HepG2 (cell line): ENCODE measurements around the gene PRICKLE2. TPM values are rescaled to one million over a fixed set of nuclear protein-coding genes. Genes with fewer than 3 reads are reported as not detected.

Experiments used
- ATAC-seq: fragments of 200-7000 bp; cut with Tn5 transposase; 3 replicates; pipeline ENCODE4 v1.9.1; 2020; ENCODE audit warnings: mild to moderate bottlenecking, moderate library complexity
- BruUV-seq: library from RNA; stranded (reverse); fragments of 400-500 nt; replicated peaks from 2 replicates; lab custom pipeline; 2021; lab: Mats Ljungman, UMichigan
- CTCF ChIA-PET: fragments of 300-600 bp; formaldehyde crosslinking; extraction: SDS; loops from one replicate; lab custom pipeline; 2021; ENCODE audit warnings: low total read pairs, inconsistent platforms, low intra/inter-chr PET ratio; lab: Yijun Ruan, JAX
- POLR2A ChIA-PET: fragments of 350-600 bp; sonication (Branson Sonifier 250); formaldehyde crosslinking; loops from one replicate; lab custom pipeline; 2020; ENCODE audit warnings: antibody characterized with exemption, inconsistent platforms; lab: Yijun Ruan, JAX
- DNase-seq: peaks from one replicate; pipeline ENCODE4 v3.0.0-alpha.2; 2015; ENCODE audit warnings: low spot score
- FAIRE-seq: peaks from 3 replicates; lab custom pipeline; 2011; peaks lifted over from hg19 to GRCh38; lab: Jason Lieb, UNC
- H2AFZ ChIP-seq: one replicate; pipeline ENCODE4 v1.6.1; 2011; ENCODE audit warnings: low read length, inconsistent platforms
- H3K27ac ChIP-seq: fragments of 300-600 bp; 3 replicates; pipeline ENCODE4 v1.8.0; 2011; ENCODE audit warnings: mixed run types, mild to moderate bottlenecking, mixed read lengths, low read length, inconsistent platforms; ENCODE audit not compliant: insufficient read depth; ENCODE audit errors: extremely low read length
- H3K27me3 ChIP-seq, 2 experiments: fragments of 200-600 bp in 1 of 2; 2 replicates in 1 of 2; 3 replicates in 1 of 2; pipeline versions ENCODE4 v1.6.0 to v1.8.0; 2011; ENCODE audit warnings: low read length in 2 of 2, mild to moderate bottlenecking in 2 of 2, moderate library complexity in 2 of 2, inconsistent platforms in 1 of 2; ENCODE audit not compliant: insufficient read depth in 2 of 2, control insufficient read depth in 1 of 2
- H3K36me3 ChIP-seq, 2 experiments: fragments of 200-600 bp in 1 of 2; replicated peaks in 1 of 2; 2 replicates in 1 of 2; 3 replicates in 1 of 2; pipeline versions ENCODE4 v1.5.1 to v1.8.0; 2011; ENCODE audit warnings: low read length in 2 of 2, inconsistent platforms in 1 of 2; ENCODE audit not compliant: insufficient read depth in 2 of 2, control insufficient read depth in 1 of 2
- H3K4me1 ChIP-seq: 2 replicates; pipeline ENCODE4 v1.5.1; 2012; ENCODE audit warnings: low read length, inconsistent platforms; ENCODE audit not compliant: insufficient read depth
- H3K4me2 ChIP-seq: 2 replicates; pipeline ENCODE4 v1.6.0; 2011; ENCODE audit warnings: low read depth, low read length, inconsistent platforms
- H3K4me3 ChIP-seq, 3 experiments: fragments of 200-600 bp in 1 of 3; sonication (generic), shearing (Covaris generic) in 1 of 3; replicated peaks in 1 of 3; 2 replicates each; pipeline ENCODE4 v1.5.1; 2011 to 2016; ENCODE audit warnings: low read length in 3 of 3, inconsistent platforms in 2 of 3, low read depth in 2 of 3, mild to moderate bottlenecking in 2 of 3, control low read depth in 1 of 3, mixed read lengths in 1 of 3; ENCODE audit not compliant: insufficient read depth in 1 of 3
- H3K79me2 ChIP-seq: one replicate; pipeline ENCODE4 v1.6.1; 2011; ENCODE audit warnings: low read length, inconsistent platforms; ENCODE audit not compliant: insufficient read depth
- H3K9ac ChIP-seq: 2 replicates; pipeline ENCODE4 v1.6.0; 2011; ENCODE audit warnings: mild to moderate bottlenecking, low read depth, low read length, inconsistent platforms; ENCODE audit not compliant: insufficient read depth
- H3K9me3 ChIP-seq: 2 replicates; pipeline ENCODE4 v1.5.1; 2012; ENCODE audit warnings: mild to moderate bottlenecking, low read length
- H4K20me1 ChIP-seq: 2 replicates; pipeline ENCODE4 v1.6.0; 2011; ENCODE audit warnings: inconsistent platforms, mild to moderate bottlenecking, low read length, moderate library complexity; ENCODE audit not compliant: insufficient read depth
- AGO1 ChIP-seq: fragments of 200-400 bp; formaldehyde crosslinking; IDR thresholded peaks from 2 replicates; pipeline ENCODE4 v1.6.1; 2017; ENCODE audit warnings: mild to moderate bottlenecking, low read depth, low read length, moderate library complexity; ENCODE audit not compliant: poor library complexity, severe bottlenecking
- ATF4 ChIP-seq, 2 experiments: fragments of 450-650 bp in 1 of 2; sonication (generic) in 1 of 2; formaldehyde crosslinking; IDR thresholded peaks; 2 replicates each; pipeline versions ENCODE4 v1.5.0 to v1.8.0; 2020 to 2022; ENCODE audit warnings: mild to moderate bottlenecking in 1 of 2, missing genetic modification reagents in 1 of 2
- CHD4 ChIP-seq: fragments of 200-600 bp; sonication (generic); IDR thresholded peaks from 2 replicates; pipeline ENCODE4 v1.7.0; 2017; ENCODE audit warnings: mild to moderate bottlenecking, low read length, borderline replicate concordance
- FOXJ3 ChIP-seq: sonication (generic); formaldehyde crosslinking; IDR thresholded peaks from 2 replicates; pipeline ENCODE4 v1.4.0; 2020; ENCODE audit warnings: missing genetic modification reagents, mild to moderate bottlenecking, borderline replicate concordance
- NFKBIZ ChIP-seq: IDR thresholded peaks from 2 replicates; pipeline ENCODE4 v1.6.1; 2018; ENCODE audit warnings: missing genetic modification reagents, missing compliant biosample characterization
- NRL ChIP-seq: sonication (generic); formaldehyde crosslinking; IDR thresholded peaks from 2 replicates; pipeline ENCODE4 v1.5.0; 2020; ENCODE audit warnings: missing genetic modification reagents, mild to moderate bottlenecking, moderate library complexity, borderline replicate concordance
- SMAD1 ChIP-seq: sonication (generic); formaldehyde crosslinking; IDR thresholded peaks from 2 replicates; pipeline ENCODE4 v1.4.0; 2020; ENCODE audit warnings: missing genetic modification reagents, low read depth, mild to moderate bottlenecking, borderline replicate concordance
- ZNF281 ChIP-seq: sonication (generic); formaldehyde crosslinking; IDR thresholded peaks from 2 replicates; pipeline ENCODE4 v1.4.0; 2020; ENCODE audit warnings: missing genetic modification reagents, borderline replicate concordance
- ZNF619 ChIP-seq: sonication (generic); formaldehyde crosslinking; IDR thresholded peaks from 2 replicates; pipeline ENCODE4 v1.4.0; 2020; ENCODE audit warnings: mild to moderate bottlenecking, missing genetic modification reagents
- ZNF646 ChIP-seq: sonication (generic); formaldehyde crosslinking; IDR thresholded peaks from 2 replicates; pipeline ENCODE4 v1.9.0; 2021; ENCODE audit warnings: mild to moderate bottlenecking, missing genetic modification reagents
- ZSCAN5A ChIP-seq: sonication (generic); formaldehyde crosslinking; IDR thresholded peaks from 2 replicates; pipeline ENCODE4 v1.8.0; 2022; ENCODE audit warnings: mild to moderate bottlenecking, missing genetic modification reagents, borderline replicate concordance
- WGBS: methylation state at CpG from one replicate; pipeline ENCODE4 v1.1.6; 2017; ENCODE audit warnings: low lambda C conversion rate; 5-methylcytosine and 5-hydroxymethylcytosine counted together
- in situ Hi-C: cut with HindIII; loops from 2 replicates; pipeline ENCODE4 v1.10.0; 2017; ENCODE audit warnings: low pct_unique_long_range_greater_than_20kb; ENCODE audit not compliant: extremely low pct_ligation_motif_present
- intact Hi-C: fragments of 100-400 bp; cut with micrococcal nuclease; formaldehyde crosslinking; loops from one replicate; pipeline ENCODE4 v1.10.0; 2022; ENCODE audit not compliant: unreplicated experiment
- polyA plus RNA-seq, 8 experiments: library from polyadenylated mRNA; depleted of rRNA in 3 of 8; stranded (reverse) in 7 of 8; unstranded in 1 of 8; fragments of >200 nt; fragmentation: Illumina TruSeq in 4 of 8; extraction: Trizol in 4 of 8; gene quantifications; 2 replicates each; pipeline versions ENCODE4 v1.2.1 to v1.2.3, GENCODE V29; 2011 to 2016; ENCODE audit warnings: low read depth in 4 of 8, missing spikeins in 1 of 8, mixed read lengths in 1 of 8; ENCODE audit not compliant: insufficient read depth in 1 of 8
- total RNA-seq, 5 experiments: library from RNA; depleted of rRNA; stranded (reverse); fragments of >200 nt; fragmentation: Illumina TruSeq; extraction: Trizol; gene quantifications; 2 replicates each; pipeline ENCODE4 v1.2.3, GENCODE V29; 2016; ENCODE audit warnings: low read depth in 1 of 5

PRICKLE2 gene
- total and polyA plus RNA-seq, 2 of the 13 experiments (the other 11 are each of a cell fraction or from before 2014, with no cell fraction given), result 0.01 to 0.07 TPM

- H3K79me2 ChIP-seq, result no peaks in the 10 kb centered on the region
- CTCF ChIA-PET, result no interaction called here
- no peak overlapping the region for H3K27ac ChIP-seq
- FAIRE-seq (no peak), DNase-seq (peak; percentile 11), ATAC-seq (no peak)
- H3K9ac ChIP-seq, result no peak overlapping the region
- in situ Hi-C loops (no loop called here), intact Hi-C loops (no loop called here)
- no peak overlapping the region for H3K4me3 ChIP-seq
- H3K27me3 ChIP-seq, result no peaks in the 10 kb centered on the region
- POLR2A ChIA-PET, result no interaction called here
- no peaks in the 10 kb centered on the region for H3K4me1 ChIP-seq
- no TSS peak for BruUV-seq
- no peak overlapping the region for H3K4me2 ChIP-seq
- H3K36me3 ChIP-seq, result no peaks in the 10 kb centered on the region
- H4K20me1 ChIP-seq, result no peaks in the 10 kb centered on the region
- no peaks in the 10 kb centered on the region for H3K9me3 ChIP-seq
- WGBS, result 0% methylated on average over 1 of the region's 1 CpG
- H2AFZ ChIP-seq, result no peak overlapping the region
- TF ChIP-seq ATF4 (CRISPR knock-in tag; IDR thresholded peaks at IDR 0.05), result no peak
- no peak for TF ChIP-seq ZNF646 (CRISPR knock-in tag)
- no peak for TF ChIP-seq CHD4
- TF ChIP-seq SMAD1, result no peak
- no peak for TF ChIP-seq NFKBIZ
- no peak for TF ChIP-seq AGO1
- TF ChIP-seq ZNF281 (CRISPR knock-in tag), result no peak
- no peak for TF ChIP-seq ZNF619
- no peak for TF ChIP-seq ZSCAN5A (CRISPR knock-in tag)
- no peak for TF ChIP-seq NRL (CRISPR knock-in tag)
- no peak for TF ChIP-seq FOXJ3
Observed at GRCh38 chr3:64138046-64138445, 87.2 kb downstream of the PRICKLE2 start.
